ENCODE results near the gene C9orf152. TPM values are rescaled to one million over a fixed set of nuclear protein-coding genes. Genes with fewer than 3 reads are reported as not detected.

C9orf152 gene
- total RNA-seq, 4 donors from 2014 or later: not detected

GRCh38 chr9:110186254-110186653, 21.7 kb downstream of the C9orf152 start:
- H3K36me3 ChIP-seq: no peaks in the 10 kb centered on the region
- no peaks in the 10 kb centered on the region for H3K27me3 ChIP-seq
- H3K27ac ChIP-seq (replicated peaks in 1 of 4): no peak overlapping the region
- TF ChIP-seq, protein P1, sequence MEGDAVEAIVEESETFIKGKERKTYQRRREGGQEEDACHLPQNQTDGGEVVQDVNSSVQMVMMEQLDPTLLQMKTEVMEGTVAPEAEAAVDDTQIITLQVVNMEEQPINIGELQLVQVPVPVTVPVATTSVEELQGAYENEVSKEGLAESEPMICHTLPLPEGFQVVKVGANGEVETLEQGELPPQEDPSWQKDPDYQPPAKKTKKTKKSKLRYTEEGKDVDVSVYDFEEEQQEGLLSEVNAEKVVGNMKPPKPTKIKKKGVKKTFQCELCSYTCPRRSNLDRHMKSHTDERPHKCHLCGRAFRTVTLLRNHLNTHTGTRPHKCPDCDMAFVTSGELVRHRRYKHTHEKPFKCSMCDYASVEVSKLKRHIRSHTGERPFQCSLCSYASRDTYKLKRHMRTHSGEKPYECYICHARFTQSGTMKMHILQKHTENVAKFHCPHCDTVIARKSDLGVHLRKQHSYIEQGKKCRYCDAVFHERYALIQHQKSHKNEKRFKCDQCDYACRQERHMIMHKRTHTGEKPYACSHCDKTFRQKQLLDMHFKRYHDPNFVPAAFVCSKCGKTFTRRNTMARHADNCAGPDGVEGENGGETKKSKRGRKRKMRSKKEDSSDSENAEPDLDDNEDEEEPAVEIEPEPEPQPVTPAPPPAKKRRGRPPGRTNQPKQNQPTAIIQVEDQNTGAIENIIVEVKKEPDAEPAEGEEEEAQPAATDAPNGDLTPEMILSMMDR (IDR thresholded peaks at IDR 0.05): no peak
- TF ChIP-seq EP300 (IDR thresholded peaks at IDR 0.05) (no peak), POLR2AphosphoS5 (IDR thresholded peaks at IDR 0.05) (no peak), POLR2A (IDR thresholded peaks at IDR 0.05; ENCODE audit: low read depth) (no peak)
- H3K4me3 ChIP-seq: no peak overlapping the region
- DNase-seq (ENCODE audit: extremely low spot score): no peak
- peaks cover 4 to 30% (median 22%) of the 10 kb centered on the region in 4 donors for H3K4me1 ChIP-seq
- 93% methylated on average over 2 of the region's 2 CpGs for WGBS
- intact Hi-C loops (cut with DNase I): no loop called here
- H3K9me3 ChIP-seq: no peaks in the 10 kb centered on the region

GRCh38 chr9:110185806-110186205, 22.2 kb downstream of the C9orf152 start:
- Histone ChIP-seq H3K36me3 (no peaks in the 10 kb centered on the region), H3K9me3 (no peaks in the 10 kb centered on the region), H3K4me1 (peaks cover 4 to 34% (median 22%) of the 10 kb centered on the region in 4 donors), H3K27ac (replicated peaks in 1 of 4) (no peak overlapping the region), H3K27me3 (no peaks in the 10 kb centered on the region), H3K4me3 (no peak overlapping the region)
- DNase-seq (ENCODE audit: extremely low spot score): no peak
- intact Hi-C loops (cut with DNase I): no loop called here
- TF ChIP-seq, protein P1 (IDR thresholded peaks at IDR 0.05): no peak
- TF ChIP-seq POLR2A (IDR thresholded peaks at IDR 0.05; ENCODE audit: low read depth) (no peak), POLR2AphosphoS5 (IDR thresholded peaks at IDR 0.05) (no peak), EP300 (IDR thresholded peaks at IDR 0.05) (no peak)
- WGBS: 100% methylated on average over 2 of the region's 2 CpGs

DNA sequence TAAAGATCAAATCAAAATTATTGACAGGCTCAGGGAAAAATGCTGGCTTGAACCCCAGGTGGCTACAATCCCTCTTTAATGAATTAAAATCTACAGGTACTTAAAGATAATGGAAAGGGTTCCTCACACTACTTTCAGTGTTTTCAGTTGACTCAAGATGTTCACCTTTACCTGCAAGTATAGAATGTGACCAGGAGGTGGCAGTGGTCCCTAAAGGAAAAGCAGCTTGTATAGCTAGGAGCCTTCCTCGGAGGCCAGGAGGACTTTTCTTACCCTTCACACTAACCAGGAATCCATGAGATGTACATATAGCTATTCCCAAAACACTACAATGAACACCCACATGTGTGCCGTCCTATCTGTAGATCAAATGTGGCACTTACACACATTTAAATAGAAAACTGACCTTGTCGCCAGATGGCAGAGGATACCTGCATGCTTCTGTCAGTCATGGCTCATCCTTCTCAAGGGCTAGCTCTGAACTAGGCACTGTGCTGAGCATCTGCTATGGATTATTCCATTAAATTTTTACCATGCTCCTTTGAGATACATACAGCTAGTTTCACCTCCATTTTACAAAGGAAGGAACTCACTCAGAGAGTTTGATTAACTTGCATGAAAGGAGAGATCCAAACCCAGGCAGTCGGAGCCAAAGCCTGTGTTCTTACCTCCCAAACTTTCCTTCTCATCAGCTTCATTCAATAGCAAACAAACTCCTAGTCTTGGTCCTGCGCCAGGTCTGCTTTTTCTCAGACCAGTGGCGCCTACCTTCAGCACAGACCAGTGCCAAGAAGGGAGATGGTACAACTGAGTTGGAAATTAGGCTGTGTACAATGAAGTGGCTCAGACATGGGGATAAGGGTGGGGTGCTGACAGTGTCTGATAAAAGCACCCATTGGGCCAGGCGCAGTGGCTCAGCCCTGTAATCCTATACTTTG, 24.5 kb downstream of the C9orf152 start:
- 74% methylated on average over 7 of the region's 7 CpGs for WGBS
- DNase-seq (ENCODE audit: extremely low spot score): no peak
- Histone ChIP-seq H3K4me1 (peaks cover 4 to 19% (median 10%) of the 10 kb centered on the region in 4 donors), H3K36me3 (no peaks in the 10 kb centered on the region), H3K4me3 (no peak overlapping the region), H3K9me3 (no peaks in the 10 kb centered on the region), H3K27me3 (no peaks in the 10 kb centered on the region), H3K27ac (replicated peaks in 1 of 4) (no peak overlapping the region)
- no peak for TF ChIP-seq POLR2AphosphoS5 (IDR thresholded peaks at IDR 0.05)
- TF ChIP-seq, protein P1 (IDR thresholded peaks at IDR 0.05): peak; percentile 59 to 70 (median 64)
- intact Hi-C loops (cut with DNase I): loop anchor here (1.0 kb wide), 1 partner anchor 33 kb away; no protein-coding TSS in a partner anchor

- Histone ChIP-seq H3K27ac (replicated peaks in 1 of 4) (no peak overlapping the region), H3K27me3 (no peaks in the 10 kb centered on the region), H3K9me3 (no peaks in the 10 kb centered on the region), H3K4me3 (no peak overlapping the region), H3K4me1 (peaks cover 0 to 7% (median 0%) of the 10 kb centered on the region in 4 donors), H3K36me3 (no peaks in the 10 kb centered on the region)
- WGBS: 71% methylated on average over 7 of the region's 7 CpGs
- TF ChIP-seq, protein P1 (IDR thresholded peaks at IDR 0.05): no peak
- TF ChIP-seq POLR2A (IDR thresholded peaks at IDR 0.05; ENCODE audit: low read depth) (no peak), POLR2AphosphoS5 (IDR thresholded peaks at IDR 0.05) (no peak), EP300 (IDR thresholded peaks at IDR 0.05) (no peak)
- no peak for DNase-seq (ENCODE audit: extremely low spot score)
- intact Hi-C loops (cut with DNase I): no loop called here
Measured at GRCh38 chr9:110180511-110181434, 27.2 kb downstream of the C9orf152 start.

All from esophagus muscularis mucosa (tissue), 4 donors.